Astrocyte of the cerebellum (primary cell): ENCODE measurements around the gene CCNH.

Experiments
- DNase-seq: peaks from one replicate; pipeline ENCODE4 v3.0.0-alpha.2; 2011; ENCODE audit warnings: low read depth
- H3K4me3 ChIP-seq: 2 replicates; pipeline ENCODE4 v1.5.1; 2011; ENCODE audit warnings: mild to moderate bottlenecking, low read depth, low read length, moderate library complexity
- CTCF ChIP-seq: IDR thresholded peaks from 2 replicates; pipeline ENCODE4 v1.5.1; 2012; ENCODE audit warnings: low read length, low read depth, moderate library complexity, mild to moderate bottlenecking; ENCODE audit errors: missing control alignments
- in situ Hi-C: cut with HindIII; loops from 2 replicates; pipeline ENCODE4 v1.10.0; 2017; ENCODE audit warnings: low sequenced_read_pairs

The CCNH gene

GRCh38 chr5:87400305-87400899 is 12.3 kb downstream of the CCNH start:
- H3K4me3 ChIP-seq: no peak overlapping the region
- TF ChIP-seq CTCF: peak; percentile 37
- no peak for DNase-seq
- in situ Hi-C loops: loop anchor here (25.0 kb wide), 1 partner anchor 1287 kb away; no protein-coding TSS in a partner anchor

- TF ChIP-seq CTCF: no peak
- no peak overlapping the region for H3K4me3 ChIP-seq
- in situ Hi-C loops: loop anchor here (25.0 kb wide), 1 partner anchor 1288 kb away; no protein-coding TSS in a partner anchor
- DNase-seq: no peak
Observed at GRCh38 chr5:87399720-87400119, 13.0 kb downstream of the CCNH start.

- DNase-seq: no peak
- no peak for TF ChIP-seq CTCF
- no peak overlapping the region for H3K4me3 ChIP-seq
- in situ Hi-C loops: no loop called here
Observed at GRCh38 chr5:87398981-87399614, 13.6 kb downstream of the CCNH start.

- no peak for TF ChIP-seq CTCF
- DNase-seq: no peak
- in situ Hi-C loops: no loop called here
- H3K4me3 ChIP-seq: no peak overlapping the region
Observed at GRCh38 chr5:87394411-87395165, 18.1 kb downstream of the CCNH start.

GRCh38 chr5:87393331-87393730 is 19.4 kb downstream of the CCNH start:
- no peak overlapping the region for H3K4me3 ChIP-seq
- in situ Hi-C loops: no loop called here
- no peak for TF ChIP-seq CTCF
- DNase-seq: peak; percentile 62

GRCh38 chr5:87392801-87393200 is 19.9 kb downstream of the CCNH start:
- H3K4me3 ChIP-seq: no peak overlapping the region
- DNase-seq: no peak
- in situ Hi-C loops: no loop called here
- TF ChIP-seq CTCF: no peak
